Erythroblast (primary cell): ENCODE results near the gene LCAT.

Experiments used
- GATA1 ChIP-seq: IDR thresholded peaks from 2 replicates; pipeline ENCODE4 v1.6.1; 2011; ENCODE audit warnings: low read depth, mild to moderate bottlenecking, control low read depth, low read length, moderate library complexity
- POLR2A ChIP-seq: IDR thresholded peaks from 2 replicates; pipeline ENCODE4 v1.6.1; 2011; ENCODE audit warnings: mild to moderate bottlenecking, low read length

GRCh38 chr16:67961551-67961957, 17.6 kb upstream of the LCAT start:
- no peak for TF ChIP-seq POLR2A
- TF ChIP-seq GATA1, result no peak
